Fibroblast of pulmonary artery (primary cell): ENCODE results near the gene SLC9A3.

Experiments used
- DNase-seq: peaks from one replicate; pipeline ENCODE4 v3.0.0-alpha.2; 2010; ENCODE audit warnings: low read depth
- H3K4me3 ChIP-seq: replicated peaks from 2 replicates; pipeline ENCODE4 v1.5.1; 2011; ENCODE audit warnings: low read depth, mild to moderate bottlenecking, control low read depth, low read length, moderate library complexity
- CTCF ChIP-seq: IDR thresholded peaks from 2 replicates; pipeline ENCODE4 v1.5.1; 2011; ENCODE audit warnings: mild to moderate bottlenecking, control low read depth, low read length, inconsistent platforms; ENCODE audit errors: missing control alignments

SLC9A3 gene

GRCh38 chr5:466661-467310 is 57.5 kb downstream of the SLC9A3 start:
- no peak for TF ChIP-seq CTCF
- no peak for DNase-seq
- H3K4me3 ChIP-seq, result no peak overlapping the region

- DNase-seq, result no peak
- no peak overlapping the region for H3K4me3 ChIP-seq
- no peak for TF ChIP-seq CTCF
These were observed 58.5 kb downstream of the SLC9A3 start for GRCh38 chr5:465591-466403.

- H3K4me3 ChIP-seq, result no peak overlapping the region
- no peak for TF ChIP-seq CTCF
- no peak for DNase-seq
These were observed 59.2 kb downstream of the SLC9A3 start for GRCh38 chr5:464843-465590.

- no peak for TF ChIP-seq CTCF
- DNase-seq, result no peak
These were observed 59.8 kb downstream of the SLC9A3 start for GRCh38 chr5:464446-464842.

GRCh38 chr5:463952-464351 is 60.3 kb downstream of the SLC9A3 start:
- H3K4me3 ChIP-seq, result no peak overlapping the region
- TF ChIP-seq CTCF, result no peak
- DNase-seq, result no peak

More at GRCh38 chr5:464446-464842, 59.8 kb downstream of the SLC9A3 start:
- H3K4me3 ChIP-seq, result no peak overlapping the region

- H3K4me3 ChIP-seq, result no peak overlapping the region
- DNase-seq, result no peak
- TF ChIP-seq CTCF, result no peak
These were observed 60.9 kb downstream of the SLC9A3 start for GRCh38 chr5:463301-463700.
